MM.1S (cell line): ENCODE measurements around the gene OLIG2.

Experiments used
- CTCF ChIP-seq: fragments of 300-600 bp; sonication (generic); IDR thresholded peaks from 2 replicates; pipeline ENCODE4 v1.5.1; 2016; ENCODE audit warnings: antibody characterized with exemption, low read length, mixed read lengths
- EZH2phosphoT487 ChIP-seq: fragments of 300-600 bp; sonication (generic); IDR thresholded peaks from 2 replicates; pipeline ENCODE4 v1.6.1; 2018; ENCODE audit warnings: antibody characterized with exemption, low read length

GRCh38 chr21:33008333-33009051 is 17.2 kb upstream of the OLIG2 start:
- no peak for TF ChIP-seq CTCF
- TF ChIP-seq EZH2phosphoT487, result no peak
